HG02759 (cell line): ENCODE results near the gene SFSWAP.

ENCODE experiments used
- ATAC-seq: cut with Tn5 transposase; IDR thresholded peaks from one replicate; pipeline ENCODE4 v1.9.1; 2021; ENCODE audit warnings: mild to moderate bottlenecking, moderate library complexity; ENCODE audit not compliant: unreplicated experiment

Gene SFSWAP

DNA sequence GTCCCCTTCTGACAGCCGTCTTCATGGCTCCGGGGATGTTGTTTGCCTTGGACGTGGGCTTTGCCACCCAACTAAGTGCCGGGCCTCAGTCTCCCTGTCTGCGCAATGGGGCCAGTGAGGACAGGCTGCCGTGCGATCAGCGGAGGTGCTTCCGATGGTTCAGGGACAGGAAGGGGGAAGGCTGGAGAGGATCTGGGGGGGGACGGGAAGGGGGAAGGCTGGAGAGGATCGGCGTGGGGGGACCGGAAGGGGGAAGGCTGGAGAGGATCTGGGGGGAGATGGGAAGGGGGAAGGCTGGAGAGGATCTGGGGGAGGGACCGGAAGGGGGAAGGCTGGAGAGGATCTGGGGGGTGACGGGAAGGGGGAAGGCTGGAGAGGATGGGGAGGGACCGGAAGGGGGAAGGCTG lies 120.7 kb downstream of the SFSWAP start:
- ATAC-seq, result no peak

DNA sequence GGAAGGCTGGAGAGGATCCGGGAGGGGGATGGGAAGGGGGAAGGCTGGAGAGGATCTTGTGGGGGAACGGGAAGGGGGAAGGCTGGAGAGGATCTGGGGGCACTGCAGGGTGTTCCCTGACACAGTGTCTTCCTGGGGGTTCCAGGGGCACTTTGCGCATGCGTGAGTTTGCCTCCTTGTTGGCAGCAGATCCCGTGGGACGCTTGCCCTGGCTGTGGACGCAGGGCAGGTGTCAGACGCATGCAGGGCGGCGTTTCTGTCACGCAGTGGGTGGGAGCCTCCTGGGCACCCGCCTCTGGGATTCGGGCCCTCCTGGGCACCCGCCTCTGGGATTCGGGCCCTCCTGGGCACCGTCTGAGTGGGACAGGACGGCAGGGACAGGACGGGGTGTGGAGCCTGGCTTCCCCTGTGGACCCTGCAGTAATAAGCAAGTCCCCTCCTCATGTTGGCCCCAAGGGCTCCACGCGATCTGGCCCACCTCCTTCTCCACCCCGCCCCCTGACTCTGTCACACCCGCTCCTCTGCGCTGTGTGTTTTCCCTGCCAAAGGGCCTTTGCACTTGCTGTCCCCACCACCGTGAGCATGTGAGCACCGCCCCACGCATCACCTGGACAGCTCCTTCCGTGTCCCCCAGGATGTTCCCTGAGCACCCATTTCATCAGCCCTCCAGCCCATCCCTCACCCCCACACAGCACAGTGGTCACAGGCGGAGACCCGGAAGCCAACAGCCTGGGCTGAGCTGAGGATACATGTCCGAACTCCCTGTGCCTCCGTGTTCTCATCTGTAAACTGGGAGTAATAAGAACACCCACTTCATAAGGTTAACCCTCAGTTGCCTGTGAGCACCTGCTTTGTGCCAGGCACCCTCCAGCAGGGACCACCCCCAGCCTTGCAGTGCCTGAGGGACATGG lies 121.7 kb downstream of the SFSWAP start:
- no peak for ATAC-seq

DNA sequence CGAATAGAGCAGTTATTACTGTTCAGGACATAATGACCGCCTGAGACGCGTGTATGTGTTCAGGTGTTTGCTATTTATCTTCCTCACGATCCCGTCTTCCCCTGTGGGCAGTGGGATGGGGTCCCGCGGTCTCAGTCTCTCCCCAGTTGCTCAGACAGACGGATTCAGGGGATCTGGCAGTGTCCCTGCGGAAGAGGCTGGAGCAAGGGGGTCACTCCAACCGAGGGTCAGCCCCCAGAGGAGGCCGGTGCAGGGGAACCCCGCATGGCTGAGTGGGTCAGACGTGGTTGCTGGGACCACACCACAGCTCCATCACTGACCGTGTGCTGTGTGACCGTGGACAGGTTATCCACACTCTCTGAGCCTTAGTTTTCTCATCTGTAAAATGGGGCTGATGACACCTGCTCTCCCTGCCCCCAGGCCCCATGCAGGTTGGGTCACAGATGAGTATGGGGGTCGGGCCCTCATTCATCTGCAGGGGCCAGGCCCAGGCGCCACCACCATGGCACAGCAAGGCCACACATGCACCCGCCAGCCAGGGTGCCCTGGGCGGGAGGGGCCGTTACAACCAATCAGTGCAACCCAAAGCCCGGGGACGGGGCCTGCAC lies 122.5 kb downstream of the SFSWAP start:
- ATAC-seq, result no peak

DNA sequence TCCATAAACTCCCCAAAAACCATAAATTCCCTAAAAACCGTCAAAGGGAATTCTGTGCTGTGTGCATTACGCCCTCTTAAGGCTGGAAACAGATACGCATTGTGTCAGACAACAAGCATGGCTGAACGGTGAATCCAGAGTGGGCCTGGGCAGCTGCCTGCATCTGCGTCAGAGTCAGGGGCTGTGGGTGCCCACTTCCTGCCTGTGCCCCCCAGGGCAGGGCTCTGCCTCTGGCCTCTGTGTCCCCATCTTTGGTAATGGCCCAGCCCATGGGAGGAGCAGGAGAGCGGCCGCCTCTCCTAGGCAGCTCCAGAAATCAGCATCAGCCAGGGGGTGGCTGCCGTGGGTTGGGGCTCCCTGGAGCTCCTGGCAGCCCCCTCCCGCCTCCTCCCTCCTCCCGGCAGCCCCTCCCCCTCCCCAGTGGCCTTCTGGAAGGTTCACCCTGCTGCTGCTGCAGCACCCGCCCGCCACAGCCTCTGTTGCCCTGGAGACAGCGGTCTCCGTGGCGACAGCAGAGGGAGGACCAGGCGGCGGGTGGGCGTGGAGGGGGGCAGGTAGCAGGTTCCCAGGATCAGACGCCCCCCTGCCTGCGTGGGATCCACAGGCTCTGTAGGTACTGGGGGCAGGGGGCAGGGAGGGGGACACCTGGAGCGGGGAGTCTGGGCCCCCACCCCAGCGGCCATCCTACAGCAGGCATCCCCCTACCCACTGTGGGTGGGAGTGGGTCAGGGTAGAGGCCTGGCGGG lies 123.2 kb downstream of the SFSWAP start:
- no peak for ATAC-seq

DNA sequence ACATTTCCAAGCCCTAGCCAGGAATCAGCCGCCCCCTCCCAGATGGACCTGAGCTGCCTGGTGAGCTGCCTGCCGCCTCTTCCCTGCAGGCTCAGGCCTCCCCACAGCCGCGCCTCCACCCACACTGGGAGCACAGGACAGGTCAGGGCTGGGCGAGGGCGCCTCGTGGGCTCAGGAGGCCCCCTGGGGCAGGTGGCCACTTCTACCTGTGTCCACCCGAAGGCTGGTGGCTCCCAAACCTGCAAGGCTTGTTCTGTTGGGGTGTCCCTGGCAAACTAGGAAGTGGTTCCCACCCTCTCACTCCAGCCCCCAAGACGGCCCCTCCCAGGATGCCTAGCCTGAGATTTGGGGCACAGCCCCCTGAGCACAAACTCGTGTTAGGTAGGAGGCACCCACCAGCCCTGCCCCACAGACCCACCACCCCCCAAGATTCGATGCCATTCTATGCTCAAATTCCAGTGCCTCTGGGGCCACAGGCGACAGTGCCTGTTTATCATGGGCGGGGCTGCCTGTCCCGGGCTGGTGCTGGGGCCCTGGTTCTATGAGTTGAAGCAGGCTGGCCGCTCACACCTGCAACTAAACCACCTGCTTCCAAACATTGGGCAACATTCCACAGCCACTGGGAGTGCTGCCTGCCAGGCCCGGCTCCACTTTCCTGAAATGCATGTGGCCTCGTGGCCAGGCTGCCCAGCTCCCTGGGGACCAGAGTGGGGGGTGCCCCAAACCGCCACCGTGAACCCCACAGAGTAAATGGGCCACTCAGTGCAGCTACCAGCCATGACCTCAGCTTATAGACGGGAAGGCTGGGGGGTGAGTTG lies 124.1 kb downstream of the SFSWAP start:
- no peak for ATAC-seq

DNA sequence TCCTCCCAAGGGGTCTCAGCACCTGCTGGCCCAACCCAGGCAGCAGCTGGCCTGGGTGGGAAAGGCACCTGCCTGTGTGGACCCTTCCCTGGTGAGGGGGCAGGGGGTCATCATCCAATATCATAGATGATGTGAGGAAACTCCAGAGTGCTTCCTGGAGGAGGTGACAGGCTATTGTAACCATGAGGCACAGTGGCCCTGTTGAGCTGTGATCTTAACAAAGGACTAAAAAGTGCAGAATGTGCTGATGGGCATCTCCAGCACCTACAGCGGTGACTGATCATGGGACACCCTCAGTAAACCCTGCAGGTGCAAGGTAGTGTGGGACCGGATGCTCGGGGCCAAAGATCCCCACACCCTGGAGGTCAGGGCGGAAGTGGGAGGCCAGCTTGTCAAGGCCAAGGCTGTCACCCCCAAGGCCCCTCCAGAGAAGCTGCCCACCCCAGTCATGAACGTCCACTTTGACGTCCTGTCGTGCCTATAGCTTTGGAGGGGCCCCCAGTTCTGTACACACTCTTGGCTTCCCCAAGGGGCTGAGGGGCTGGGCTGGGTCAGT lies 124.8 kb downstream of the SFSWAP start:
- no peak for ATAC-seq

DNA sequence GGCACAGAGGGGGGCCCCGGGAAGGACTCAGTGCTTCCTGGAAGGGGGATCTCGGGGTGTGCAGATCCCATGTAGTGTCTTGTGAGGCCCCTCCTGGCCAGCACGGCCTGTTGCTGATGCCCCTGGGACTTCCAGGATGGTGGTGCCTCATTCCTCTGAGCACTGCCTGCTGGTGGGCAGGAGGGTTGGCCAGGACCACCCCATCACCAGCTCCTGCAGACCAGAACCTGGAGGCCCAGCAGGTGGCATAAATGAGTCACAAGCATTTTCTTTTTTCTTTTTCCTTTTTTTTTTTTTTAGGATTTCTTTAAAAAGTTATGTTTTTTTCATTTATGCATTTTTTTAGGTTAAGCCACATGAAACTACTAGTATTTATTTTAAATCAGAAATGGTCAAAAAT lies 125.3 kb downstream of the SFSWAP start:
- ATAC-seq, result no peak

DNA sequence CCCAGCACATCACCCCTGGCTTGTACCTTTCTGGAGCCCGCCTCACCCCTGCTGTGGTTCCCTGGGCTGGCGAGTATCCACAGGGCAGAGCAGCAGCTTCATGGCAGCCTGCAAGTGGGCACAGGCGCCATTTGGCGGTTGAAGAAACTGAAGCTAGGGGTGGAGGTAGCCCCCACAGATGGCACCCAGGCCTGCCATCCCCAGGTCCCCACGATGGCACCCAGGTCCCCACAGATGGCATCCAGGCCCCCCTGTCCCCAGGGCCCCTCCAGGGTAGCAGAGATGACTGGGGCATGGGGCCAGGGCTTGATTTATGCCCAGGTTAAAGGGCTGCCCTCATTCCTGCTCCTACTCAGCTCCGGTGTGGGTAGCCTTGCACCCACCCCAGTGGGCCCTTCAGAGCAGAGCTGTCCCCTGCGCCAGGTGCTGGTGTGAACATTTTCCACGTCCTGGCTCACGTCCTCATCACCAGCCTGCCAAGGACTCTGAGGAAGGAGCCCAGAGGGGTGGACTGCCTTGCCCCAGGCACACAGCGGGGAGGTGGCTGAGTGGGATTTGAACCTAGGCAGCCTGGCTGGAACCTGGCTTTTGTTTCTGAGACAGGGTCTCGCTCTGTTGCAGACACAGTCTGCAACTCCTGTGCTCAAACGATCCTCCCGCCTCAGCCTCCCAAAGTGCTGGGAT lies 126.0 kb downstream of the SFSWAP start:
- ATAC-seq, result no peak

DNA sequence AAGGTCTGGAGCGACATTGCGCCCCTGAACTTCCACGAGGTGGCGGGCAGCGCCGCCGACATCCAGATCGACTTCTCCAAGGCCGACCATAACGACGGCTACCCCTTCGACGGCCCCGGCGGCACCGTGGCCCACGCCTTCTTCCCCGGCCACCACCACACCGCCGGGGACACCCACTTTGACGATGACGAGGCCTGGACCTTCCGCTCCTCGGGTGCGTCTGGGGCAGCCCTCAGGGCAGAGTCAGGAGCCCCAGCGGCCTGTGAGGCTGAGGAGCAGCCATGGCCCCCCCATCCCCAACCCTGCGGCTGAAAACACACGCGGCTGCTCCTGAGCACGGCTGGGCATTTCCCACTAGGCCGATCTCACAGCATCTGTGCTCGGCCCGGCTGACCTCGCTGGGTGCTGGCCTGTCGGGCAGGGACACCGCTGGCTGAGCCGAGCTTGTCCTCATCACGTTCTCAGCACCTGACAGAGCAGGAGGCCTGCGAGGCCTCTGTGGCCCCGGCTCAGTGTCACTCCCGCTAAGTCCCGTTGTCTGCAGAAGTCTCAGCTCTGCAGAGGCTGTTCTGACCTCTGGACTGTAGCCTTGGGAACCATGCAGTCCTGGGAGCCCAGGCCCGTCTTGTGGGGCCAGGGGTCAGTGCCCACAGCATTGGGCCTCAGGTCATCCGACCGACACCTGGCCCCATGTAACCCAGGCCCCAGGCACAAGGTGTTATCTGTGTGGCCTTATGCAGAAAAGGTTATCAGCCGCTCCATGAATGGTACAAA lies 129.9 kb downstream of the SFSWAP start:
- ATAC-seq, result no peak

DNA sequence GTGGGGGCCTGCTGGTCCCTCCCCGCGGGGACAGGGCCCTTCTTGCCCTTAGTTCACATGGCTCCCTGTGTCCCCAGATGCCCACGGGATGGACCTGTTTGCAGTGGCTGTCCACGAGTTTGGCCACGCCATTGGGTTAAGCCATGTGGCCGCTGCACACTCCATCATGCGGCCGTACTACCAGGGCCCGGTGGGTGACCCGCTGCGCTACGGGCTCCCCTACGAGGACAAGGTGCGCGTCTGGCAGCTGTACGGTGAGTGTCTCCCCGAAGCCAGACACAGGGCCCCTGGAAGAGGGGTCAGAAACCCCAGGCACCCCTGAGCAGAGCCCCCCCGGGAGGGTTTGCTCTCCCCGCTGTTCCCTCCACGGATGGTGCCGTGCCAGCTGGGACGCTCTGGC lies 130.7 kb downstream of the SFSWAP start:
- no peak for ATAC-seq

DNA sequence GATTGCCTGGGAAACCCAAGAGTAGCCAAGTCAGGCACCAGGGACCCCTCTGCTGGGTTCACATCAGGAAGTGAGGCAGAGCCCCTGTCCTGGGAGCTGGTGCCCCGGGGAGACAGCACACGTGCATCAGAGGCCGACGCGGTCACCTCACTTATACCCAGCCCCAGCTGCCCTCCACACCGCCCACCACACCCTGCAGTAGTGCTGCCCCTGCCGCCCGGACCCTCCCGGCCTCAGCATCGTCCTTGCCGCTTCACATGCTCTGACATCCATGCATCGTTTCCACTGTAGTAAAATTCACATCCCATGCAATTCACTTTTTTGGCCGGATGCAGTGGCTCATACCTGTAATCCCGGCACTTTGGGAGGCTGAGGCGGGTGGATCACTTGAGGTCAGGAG lies 131.3 kb downstream of the SFSWAP start:
- no peak for ATAC-seq

DNA sequence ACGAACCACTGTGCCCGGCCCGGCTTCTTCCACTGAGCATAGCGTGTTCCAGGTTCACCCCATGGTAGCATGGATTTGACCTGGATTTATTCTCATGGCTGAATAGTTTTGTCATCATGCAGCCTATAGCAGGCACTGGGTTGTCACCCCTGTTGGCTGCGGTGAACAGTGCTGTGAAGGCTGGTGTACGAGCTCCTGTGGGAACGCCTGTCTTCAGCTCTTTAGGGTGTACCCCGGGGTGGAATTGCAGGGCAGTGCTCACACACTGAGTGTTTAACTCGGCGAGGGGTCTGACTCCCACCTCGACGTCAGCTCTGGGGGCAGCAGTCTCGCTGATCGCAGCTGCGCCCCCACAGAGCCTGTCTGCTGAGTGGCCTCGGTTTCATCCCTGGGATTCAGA lies 132.6 kb downstream of the SFSWAP start:
- no peak for ATAC-seq

DNA sequence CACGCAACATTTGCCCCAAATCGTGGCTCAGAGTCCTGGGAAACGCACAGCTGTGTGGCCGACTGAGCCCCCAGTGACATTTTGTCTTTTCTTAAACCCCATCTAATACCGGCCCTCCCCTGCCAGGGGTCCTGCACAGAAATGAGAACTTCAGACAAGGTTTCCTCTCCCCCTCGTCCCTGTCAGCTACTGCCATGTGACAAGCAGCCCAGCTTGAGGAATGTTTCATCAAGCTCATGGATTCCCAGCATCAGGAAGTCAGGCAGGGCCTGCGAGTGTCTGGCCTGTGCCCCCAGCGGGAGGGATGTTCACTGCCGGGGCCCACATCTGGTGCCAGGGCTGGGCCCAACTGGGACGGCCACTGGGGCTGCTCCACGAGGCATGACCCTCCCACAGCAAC lies 133.2 kb downstream of the SFSWAP start:
- no peak for ATAC-seq

DNA sequence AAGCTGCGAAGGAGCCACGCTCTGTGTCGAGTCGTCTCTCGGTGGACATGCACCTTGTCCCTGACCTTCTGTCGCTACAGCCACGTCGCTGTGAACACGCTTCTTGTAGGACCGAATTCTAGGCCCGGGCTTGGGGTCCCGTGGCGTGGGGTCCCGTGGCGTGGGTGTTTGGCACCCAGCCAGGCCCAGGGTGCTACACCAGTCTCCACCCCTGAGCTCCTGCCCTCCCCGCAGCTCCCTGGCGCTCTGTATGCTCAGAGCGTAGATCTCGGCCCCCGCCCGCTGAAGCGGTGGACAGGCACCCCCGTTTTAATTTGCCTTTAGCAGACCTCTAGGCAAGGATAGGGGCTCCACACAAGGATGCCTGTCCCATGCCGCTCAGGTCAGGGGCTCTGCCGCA lies 133.8 kb downstream of the SFSWAP start:
- no peak for ATAC-seq

DNA sequence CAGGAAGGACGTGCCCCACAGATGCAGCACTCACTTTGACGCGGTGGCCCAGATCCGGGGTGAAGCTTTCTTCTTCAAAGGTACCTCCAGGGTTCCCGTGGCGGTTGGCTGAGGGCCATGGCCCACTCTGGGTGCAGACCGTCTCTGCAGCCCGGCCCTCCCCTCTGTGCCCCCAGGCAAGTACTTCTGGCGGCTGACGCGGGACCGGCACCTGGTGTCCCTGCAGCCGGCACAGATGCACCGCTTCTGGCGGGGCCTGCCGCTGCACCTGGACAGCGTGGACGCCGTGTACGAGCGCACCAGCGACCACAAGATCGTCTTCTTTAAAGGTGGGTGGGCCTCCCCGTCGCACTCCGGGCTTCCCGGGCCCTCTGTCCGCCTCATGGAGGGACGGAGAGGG lies 134.2 kb downstream of the SFSWAP start:
- no peak for ATAC-seq

DNA sequence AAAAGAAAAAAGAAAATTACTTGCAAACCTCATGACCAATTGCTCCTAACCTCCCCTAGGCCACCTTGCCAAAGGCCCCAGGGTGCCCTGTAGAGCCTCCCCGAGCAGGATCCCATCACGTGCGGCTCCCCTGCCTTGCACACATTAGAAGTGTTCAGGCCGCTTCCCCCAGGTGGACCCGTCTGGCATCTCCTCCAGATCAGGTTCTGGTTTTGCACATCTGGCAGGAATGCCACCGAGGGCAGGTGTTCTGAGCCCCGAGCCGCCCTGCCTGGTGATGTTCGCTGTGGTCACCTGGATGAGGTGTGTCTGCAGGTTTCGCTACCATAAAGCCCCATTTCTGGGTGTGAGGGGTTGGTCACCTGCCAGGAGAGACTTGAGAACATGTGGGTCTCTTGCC lies 136.6 kb downstream of the SFSWAP start:
- no peak for ATAC-seq

DNA sequence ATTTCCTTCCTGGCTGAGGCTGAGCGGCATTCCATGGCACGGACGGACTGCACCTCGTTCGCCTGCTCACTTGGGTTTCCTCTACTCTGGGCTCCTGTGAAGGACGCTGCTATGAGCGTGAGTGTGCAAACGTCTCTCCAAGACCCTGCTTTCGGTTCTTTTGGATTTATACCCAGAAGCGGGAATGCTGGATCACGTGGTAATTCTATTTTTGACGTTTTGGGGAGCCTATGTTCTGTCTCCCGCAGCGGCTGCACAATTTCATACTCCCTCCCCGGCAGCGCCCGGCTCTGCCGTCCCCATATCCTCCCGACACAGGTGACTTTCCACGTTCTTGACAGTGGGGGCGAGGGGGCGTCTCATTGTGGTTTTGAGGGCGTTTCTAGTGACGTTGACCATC lies 137.9 kb downstream of the SFSWAP start:
- ATAC-seq, result no peak
